Gastroesophageal sphincter (tissue), 4 donors: ENCODE data around the gene PPP3CA. TPM values are rescaled to one million over a fixed set of nuclear protein-coding genes. Genes with fewer than 3 reads are reported as not detected.

Source experiments
- ATAC-seq: fragments of 150-250 bp; one replicate; pipeline ENCODE4 v1.9.1; 2016; ENCODE audit warnings: mild to moderate bottlenecking, moderate library complexity
- H3K27ac ChIP-seq, 4 donors: fragments of 200-600 bp; sonication (generic) in 3 of 4; 1 replicate in 3 of 4; 2 replicates in 1 of 4; pipeline ENCODE4 v1.5.1; 2016 to 2019
- H3K27me3 ChIP-seq: fragments of 200-600 bp; sonication (generic); one replicate; pipeline ENCODE4 v1.5.1; 2019
- H3K36me3 ChIP-seq, 2 donors: fragments of 200-600 bp; sonication (generic); one replicate each; pipeline ENCODE4 v1.5.1; 2019; ENCODE audit warnings: control low read depth in 1 of 2
- H3K4me1 ChIP-seq, 3 donors: fragments of 200-600 bp; sonication (generic); 1 replicate in 2 of 3; 2 replicates in 1 of 3; pipeline ENCODE4 v1.5.1; 2016 to 2019; ENCODE audit warnings: control low read depth in 2 of 3
- H3K4me3 ChIP-seq, 2 donors: fragments of 200-600 bp; sonication (generic); one replicate each; pipeline ENCODE4 v1.5.1; 2019; ENCODE audit warnings: mild to moderate bottlenecking in 1 of 2, moderate library complexity in 1 of 2
- H3K9me3 ChIP-seq, 3 donors: fragments of 200-600 bp; sonication (generic); one replicate each; pipeline ENCODE4 v1.5.1; 2017 to 2019; ENCODE audit warnings: control low read depth in 2 of 3
- EP300 ChIP-seq: sonication (generic); formaldehyde crosslinking; IDR thresholded peaks from one replicate; pipeline ENCODE4 v1.6.1; 2017; ENCODE audit warnings: antibody characterized with exemption, mild to moderate bottlenecking
- POLR2A ChIP-seq, 2 donors: fragments of 450-650 bp; IDR thresholded peaks; one replicate each; pipeline ENCODE4 v1.6.1; 2017; ENCODE audit warnings: antibody characterized with exemption in 2 of 2, mild to moderate bottlenecking in 2 of 2, moderate library complexity in 1 of 2
- POLR2AphosphoS5 ChIP-seq: sonication (generic); formaldehyde crosslinking; IDR thresholded peaks from one replicate; pipeline ENCODE4 v1.6.1; 2017; ENCODE audit warnings: antibody characterized with exemption
- WGBS, 2 donors: methylation state at CpG; one replicate each; pipeline ENCODE4 v1.1.5; 2018; ENCODE audit warnings: low coverage in 1 of 2; 5-methylcytosine and 5-hydroxymethylcytosine counted together
- total RNA-seq, 4 donors: library from RNA; depleted of rRNA; stranded (reverse); fragments of >200 nt; gene quantifications; one replicate each; pipeline ENCODE4 v1.1.0, GENCODE V29; 2016
- TF ChIP-seq, protein P1 (sequence below), 4 experiments: fragments of 200-600 bp in 2 of 4; fragments of 450-650 bp in 2 of 4; sonication (generic) in 1 of 4; IDR thresholded peaks; one replicate each; pipeline ENCODE4 v1.5.1; 2017 to 2019; ENCODE audit warnings: antibody characterized with exemption in 4 of 4, mild to moderate bottlenecking in 2 of 4, moderate library complexity in 2 of 4

PPP3CA gene
- total RNA-seq, 4 donors from 2014 or later: 21.1 to 29.2 (median 24.8) TPM

DNA sequence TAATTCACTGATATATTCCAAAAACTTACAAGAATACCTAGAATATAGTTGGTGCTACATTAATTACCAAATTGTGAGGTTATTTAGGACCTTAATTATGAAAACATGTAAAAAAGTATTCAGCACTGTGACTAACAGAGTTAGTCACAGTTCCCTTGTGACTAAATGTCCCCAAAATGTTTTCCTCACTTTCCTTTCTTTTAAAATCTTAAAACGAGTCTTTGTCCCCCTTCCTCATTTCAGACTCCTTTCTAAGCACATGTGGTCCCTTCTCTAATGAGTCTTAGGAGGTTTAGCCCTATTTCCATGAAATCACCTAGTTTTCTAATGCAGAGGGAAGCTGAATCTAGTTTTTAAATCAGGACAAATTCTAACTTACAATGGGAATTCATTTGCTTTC lies 175.0 kb downstream of the PPP3CA start:
- Histone ChIP-seq H3K9me3 (no peaks in the 10 kb centered on the region), H3K4me3 (no peak overlapping the region), H3K27ac (no peak overlapping the region), H3K27me3 (no peaks in the 10 kb centered on the region), H3K4me1 (peaks cover 0 to 47% (median 0%) of the 10 kb centered on the region in 3 donors), H3K36me3 (no peaks in the 10 kb centered on the region)
- ATAC-seq: no peak
- whole genome bisulfite sequencing, 2 donors: 47 to 100% methylated on average over 1 of the region's 1 CpG
- TF ChIP-seq POLR2AphosphoS5: no peak
- TF ChIP-seq POLR2A (IDR thresholded peaks at IDR 0.05): no peak
- TF ChIP-seq EP300: no peak
- TF ChIP-seq, protein P1, sequence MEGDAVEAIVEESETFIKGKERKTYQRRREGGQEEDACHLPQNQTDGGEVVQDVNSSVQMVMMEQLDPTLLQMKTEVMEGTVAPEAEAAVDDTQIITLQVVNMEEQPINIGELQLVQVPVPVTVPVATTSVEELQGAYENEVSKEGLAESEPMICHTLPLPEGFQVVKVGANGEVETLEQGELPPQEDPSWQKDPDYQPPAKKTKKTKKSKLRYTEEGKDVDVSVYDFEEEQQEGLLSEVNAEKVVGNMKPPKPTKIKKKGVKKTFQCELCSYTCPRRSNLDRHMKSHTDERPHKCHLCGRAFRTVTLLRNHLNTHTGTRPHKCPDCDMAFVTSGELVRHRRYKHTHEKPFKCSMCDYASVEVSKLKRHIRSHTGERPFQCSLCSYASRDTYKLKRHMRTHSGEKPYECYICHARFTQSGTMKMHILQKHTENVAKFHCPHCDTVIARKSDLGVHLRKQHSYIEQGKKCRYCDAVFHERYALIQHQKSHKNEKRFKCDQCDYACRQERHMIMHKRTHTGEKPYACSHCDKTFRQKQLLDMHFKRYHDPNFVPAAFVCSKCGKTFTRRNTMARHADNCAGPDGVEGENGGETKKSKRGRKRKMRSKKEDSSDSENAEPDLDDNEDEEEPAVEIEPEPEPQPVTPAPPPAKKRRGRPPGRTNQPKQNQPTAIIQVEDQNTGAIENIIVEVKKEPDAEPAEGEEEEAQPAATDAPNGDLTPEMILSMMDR (IDR thresholded peaks at IDR 0.05): no peak

DNA sequence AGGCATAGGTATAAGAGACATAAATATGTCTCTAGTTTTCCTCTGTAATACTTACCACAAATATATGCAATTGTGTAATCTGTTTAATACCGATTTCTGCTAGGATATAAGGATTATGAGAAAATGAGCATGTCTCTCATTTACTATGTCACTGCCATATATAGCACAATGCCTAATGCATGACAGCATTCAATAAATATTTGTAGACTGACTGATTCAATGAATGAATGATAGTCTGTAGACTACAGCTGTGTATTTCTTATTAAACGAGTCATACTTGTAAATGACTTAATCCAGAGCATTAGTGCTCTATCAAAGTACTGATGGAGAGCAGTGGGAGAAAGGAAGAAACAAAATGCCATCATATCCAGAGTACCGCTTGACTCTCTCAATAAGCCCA lies 175.6 kb downstream of the PPP3CA start:
- no peak overlapping the region for H3K27ac ChIP-seq
- WGBS, 2 donors: 50 to 71% methylated on average over 3 of the region's 3 CpGs

DNA sequence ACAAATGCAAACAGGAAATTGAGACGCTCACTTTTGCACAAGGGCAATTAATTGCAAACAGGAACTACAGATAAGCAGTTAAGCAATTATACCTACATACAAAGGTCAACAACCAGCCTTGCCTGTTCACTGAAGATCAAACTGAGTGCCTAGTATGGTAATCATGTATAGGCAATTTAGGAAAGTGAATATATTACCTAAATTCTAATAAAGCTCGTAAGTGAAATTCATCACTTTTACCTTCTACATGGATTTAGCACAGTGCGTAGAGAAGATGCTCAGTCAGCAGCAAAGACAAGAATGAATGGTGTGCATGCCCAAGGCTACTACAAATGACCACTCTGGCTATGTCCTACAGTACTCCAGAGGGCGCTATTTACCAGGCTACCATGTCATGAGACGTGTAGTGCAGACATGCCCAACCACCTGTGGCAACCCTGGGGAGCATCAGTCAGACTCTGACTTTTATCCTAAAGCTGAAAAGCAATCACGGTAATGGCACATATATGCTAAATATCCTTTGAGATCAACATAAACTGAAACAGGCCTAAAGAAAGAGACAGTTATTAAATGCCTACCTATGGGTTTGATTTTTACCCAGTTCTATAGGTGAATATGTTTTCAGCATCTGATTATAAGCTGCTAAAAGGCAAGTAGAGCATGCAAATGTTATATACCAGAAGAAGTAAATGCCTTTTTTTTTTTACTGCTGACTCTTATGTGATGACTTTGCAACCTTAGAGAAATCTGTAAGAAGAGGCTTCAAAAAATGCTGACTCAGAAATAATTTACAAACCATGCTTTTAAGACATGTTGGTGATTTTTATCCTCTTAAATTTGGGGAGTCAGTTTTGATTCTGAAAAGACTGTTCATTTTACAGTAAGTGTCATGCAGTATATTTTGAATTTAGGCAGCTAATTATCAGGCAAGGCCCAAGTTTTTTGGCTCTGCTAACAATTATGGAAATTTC lies 178.0 kb downstream of the PPP3CA start:
- TF ChIP-seq EP300 (no peak), POLR2AphosphoS5 (no peak), POLR2A (IDR thresholded peaks at IDR 0.05) (no peak)
- TF ChIP-seq, protein P1 (IDR thresholded peaks at IDR 0.05): peak; percentile 19 to 70 (median 50)
- Histone ChIP-seq H3K27ac (no peak overlapping the region), H3K36me3 (no peaks in the 10 kb centered on the region), H3K27me3 (no peaks in the 10 kb centered on the region), H3K4me3 (no peak overlapping the region), H3K4me1 (peaks cover 0 to 24% (median 0%) of the 10 kb centered on the region in 3 donors), H3K9me3 (no peaks in the 10 kb centered on the region)
- 54 to 65% methylated on average over 5 to 6 of the region's 6 CpGs for WGBS, 2 donors
- ATAC-seq: peak; percentile 65

More for the DNA sequence above, 175.6 kb downstream of the PPP3CA start:
- Histone ChIP-seq H3K9me3 (no peaks in the 10 kb centered on the region), H3K4me3 (no peak overlapping the region), H3K4me1 (peaks cover 0 to 46% (median 0%) of the 10 kb centered on the region in 3 donors), H3K36me3 (no peaks in the 10 kb centered on the region), H3K27me3 (no peaks in the 10 kb centered on the region)
- no peak for TF ChIP-seq POLR2AphosphoS5
- TF ChIP-seq EP300: no peak
- no peak for TF ChIP-seq POLR2A (IDR thresholded peaks at IDR 0.05)
- TF ChIP-seq, protein P1 (IDR thresholded peaks at IDR 0.05): no peak
- no peak for ATAC-seq

DNA sequence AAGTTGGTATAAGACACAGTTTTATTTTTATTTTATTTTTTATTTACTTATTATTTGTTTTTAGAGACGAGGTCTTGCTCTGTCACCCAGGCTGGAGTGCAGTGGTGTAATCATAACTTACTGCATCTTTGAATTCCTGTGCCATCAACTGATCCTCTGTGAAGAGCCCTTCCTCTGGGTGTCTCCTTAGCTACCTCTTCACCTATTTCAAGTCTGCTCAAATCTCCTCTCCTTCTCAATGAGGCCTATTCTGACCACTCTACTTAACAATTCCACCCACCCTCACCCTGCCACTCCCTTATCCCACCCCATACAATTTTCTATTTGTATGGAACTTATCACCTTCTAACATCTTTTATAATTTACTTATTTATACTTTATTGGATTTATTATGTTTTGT lies 183.4 kb downstream of the PPP3CA start:
- no peaks in the 10 kb centered on the region for H3K9me3 ChIP-seq
- no peak overlapping the region for H3K27ac ChIP-seq
- no peak for ATAC-seq
- TF ChIP-seq, protein P1 (IDR thresholded peaks at IDR 0.05): no peak
- TF ChIP-seq POLR2AphosphoS5 (no peak), POLR2A (IDR thresholded peaks at IDR 0.05) (no peak), EP300 (no peak)
- H3K4me3 ChIP-seq: no peak overlapping the region
- H3K27me3 ChIP-seq: no peaks in the 10 kb centered on the region
- peaks cover 0 to 20% (median 0%) of the 10 kb centered on the region in 3 donors for H3K4me1 ChIP-seq
- H3K36me3 ChIP-seq: no peaks in the 10 kb centered on the region
- WGBS, 2 donors: 88 to 100% methylated on average over 1 of the region's 1 CpG
